ENCODE data around the gene DLL4.

DNA sequence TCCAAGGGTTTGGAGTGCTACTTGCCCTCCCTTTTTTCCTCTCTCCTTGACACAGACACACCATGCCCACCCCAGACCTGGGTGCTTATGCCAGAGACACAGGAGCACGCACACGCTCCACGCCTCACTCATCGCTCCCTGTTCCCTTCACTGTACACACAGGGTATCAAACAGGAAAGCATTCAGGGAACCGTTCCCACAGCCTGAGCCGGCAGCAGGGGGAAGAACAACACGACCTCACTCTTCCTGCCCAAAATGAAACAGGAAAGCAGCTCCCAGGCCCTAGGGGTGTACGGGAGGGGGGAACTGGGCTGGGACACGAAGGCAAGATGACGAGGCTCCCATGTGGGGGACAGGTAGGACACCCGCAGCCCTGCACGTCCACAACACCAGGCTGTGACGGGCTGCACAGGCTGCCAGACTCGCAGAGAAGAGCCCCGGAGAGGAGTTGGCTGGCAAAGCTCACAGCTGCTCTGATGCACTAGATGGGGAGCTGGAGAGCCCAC lies 11.2 kb downstream of the DLL4 start:
- TF ChIP-seq, protein P1, sequence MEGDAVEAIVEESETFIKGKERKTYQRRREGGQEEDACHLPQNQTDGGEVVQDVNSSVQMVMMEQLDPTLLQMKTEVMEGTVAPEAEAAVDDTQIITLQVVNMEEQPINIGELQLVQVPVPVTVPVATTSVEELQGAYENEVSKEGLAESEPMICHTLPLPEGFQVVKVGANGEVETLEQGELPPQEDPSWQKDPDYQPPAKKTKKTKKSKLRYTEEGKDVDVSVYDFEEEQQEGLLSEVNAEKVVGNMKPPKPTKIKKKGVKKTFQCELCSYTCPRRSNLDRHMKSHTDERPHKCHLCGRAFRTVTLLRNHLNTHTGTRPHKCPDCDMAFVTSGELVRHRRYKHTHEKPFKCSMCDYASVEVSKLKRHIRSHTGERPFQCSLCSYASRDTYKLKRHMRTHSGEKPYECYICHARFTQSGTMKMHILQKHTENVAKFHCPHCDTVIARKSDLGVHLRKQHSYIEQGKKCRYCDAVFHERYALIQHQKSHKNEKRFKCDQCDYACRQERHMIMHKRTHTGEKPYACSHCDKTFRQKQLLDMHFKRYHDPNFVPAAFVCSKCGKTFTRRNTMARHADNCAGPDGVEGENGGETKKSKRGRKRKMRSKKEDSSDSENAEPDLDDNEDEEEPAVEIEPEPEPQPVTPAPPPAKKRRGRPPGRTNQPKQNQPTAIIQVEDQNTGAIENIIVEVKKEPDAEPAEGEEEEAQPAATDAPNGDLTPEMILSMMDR (IDR thresholded peaks at IDR 0.05 in 2 of 3, conservative IDR thresholded peaks at IDR 0.05 in 1 of 3; ENCODE audit: borderline replicate concordance in 1 of 3, insufficient read depth in 1 of 3, low read depth in 2 of 3, low read length in 2 of 3), result no peak
- TF ChIP-seq POLR2AphosphoS5 (IDR thresholded peaks at IDR 0.05; ENCODE audit: low read depth, low read length) (no peak), POLR2A (IDR thresholded peaks at IDR 0.05; ENCODE audit: borderline replicate concordance, extremely low read depth, insufficient read depth, insufficient read length) (no peak), EZH2 (IDR thresholded peaks at IDR 0.05) (no peak), SP1 (IDR thresholded peaks at IDR 0.05; ENCODE audit: low read depth) (no peak), YY1 (IDR thresholded peaks at IDR 0.05; ENCODE audit: extremely low read depth, insufficient replicate concordance, low read depth, low read length) (no peak), SRF (IDR thresholded peaks at IDR 0.05; ENCODE audit: low read depth) (no peak)
- TF ChIP-seq, protein P2, sequence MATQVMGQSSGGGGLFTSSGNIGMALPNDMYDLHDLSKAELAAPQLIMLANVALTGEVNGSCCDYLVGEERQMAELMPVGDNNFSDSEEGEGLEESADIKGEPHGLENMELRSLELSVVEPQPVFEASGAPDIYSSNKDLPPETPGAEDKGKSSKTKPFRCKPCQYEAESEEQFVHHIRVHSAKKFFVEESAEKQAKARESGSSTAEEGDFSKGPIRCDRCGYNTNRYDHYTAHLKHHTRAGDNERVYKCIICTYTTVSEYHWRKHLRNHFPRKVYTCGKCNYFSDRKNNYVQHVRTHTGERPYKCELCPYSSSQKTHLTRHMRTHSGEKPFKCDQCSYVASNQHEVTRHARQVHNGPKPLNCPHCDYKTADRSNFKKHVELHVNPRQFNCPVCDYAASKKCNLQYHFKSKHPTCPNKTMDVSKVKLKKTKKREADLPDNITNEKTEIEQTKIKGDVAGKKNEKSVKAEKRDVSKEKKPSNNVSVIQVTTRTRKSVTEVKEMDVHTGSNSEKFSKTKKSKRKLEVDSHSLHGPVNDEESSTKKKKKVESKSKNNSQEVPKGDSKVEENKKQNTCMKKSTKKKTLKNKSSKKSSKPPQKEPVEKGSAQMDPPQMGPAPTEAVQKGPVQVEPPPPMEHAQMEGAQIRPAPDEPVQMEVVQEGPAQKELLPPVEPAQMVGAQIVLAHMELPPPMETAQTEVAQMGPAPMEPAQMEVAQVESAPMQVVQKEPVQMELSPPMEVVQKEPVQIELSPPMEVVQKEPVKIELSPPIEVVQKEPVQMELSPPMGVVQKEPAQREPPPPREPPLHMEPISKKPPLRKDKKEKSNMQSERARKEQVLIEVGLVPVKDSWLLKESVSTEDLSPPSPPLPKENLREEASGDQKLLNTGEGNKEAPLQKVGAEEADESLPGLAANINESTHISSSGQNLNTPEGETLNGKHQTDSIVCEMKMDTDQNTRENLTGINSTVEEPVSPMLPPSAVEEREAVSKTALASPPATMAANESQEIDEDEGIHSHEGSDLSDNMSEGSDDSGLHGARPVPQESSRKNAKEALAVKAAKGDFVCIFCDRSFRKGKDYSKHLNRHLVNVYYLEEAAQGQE (IDR thresholded peaks at IDR 0.05; ENCODE audit: low read depth), result no peak
- TF ChIP-seq, protein P3, sequence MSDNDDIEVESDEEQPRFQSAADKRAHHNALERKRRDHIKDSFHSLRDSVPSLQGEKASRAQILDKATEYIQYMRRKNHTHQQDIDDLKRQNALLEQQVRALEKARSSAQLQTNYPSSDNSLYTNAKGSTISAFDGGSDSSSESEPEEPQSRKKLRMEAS (IDR thresholded peaks at IDR 0.05), result no peak

Data from HCT116 (cell line).